CD14-positive monocyte (primary cell): ENCODE results near the gene RPLP2. TPM values are rescaled to one million over a fixed set of nuclear protein-coding genes. Genes with fewer than 3 reads are reported as not detected.

Experiments
- DNase-seq, 3 donors: peaks; one replicate each; pipeline ENCODE4 v3.0.0-alpha.2; 2011 to 2022
- H2AFZ ChIP-seq: 2 replicates; pipeline ENCODE4 v1.6.0; 2012; ENCODE audit warnings: mild to moderate bottlenecking, low read depth, low read length, inconsistent platforms; ENCODE audit not compliant: insufficient read depth, poor library complexity, severe bottlenecking
- H3K27ac ChIP-seq, 2 donors: 1 replicate in 1 of 2; 2 replicates in 1 of 2; pipeline ENCODE4 v1.5.1; 2012 to 2013; ENCODE audit warnings: low read length in 2 of 2, control low read depth in 1 of 2, inconsistent platforms in 1 of 2, low read depth in 1 of 2, mild to moderate bottlenecking in 1 of 2
- H3K27me3 ChIP-seq, 2 donors: one replicate each; pipeline versions ENCODE4 v1.6.0 to v1.6.1; 2011 to 2013; ENCODE audit warnings: low read length in 2 of 2; ENCODE audit not compliant: control insufficient read depth in 2 of 2, insufficient read depth in 2 of 2
- H3K36me3 ChIP-seq, 2 donors: replicated peaks in 1 of 2; 1 replicate in 1 of 2; 2 replicates in 1 of 2; pipeline versions ENCODE4 v1.5.1 to v1.6.1; 2012 to 2013; ENCODE audit warnings: low read length in 2 of 2, control low read depth in 1 of 2, inconsistent platforms in 1 of 2, mild to moderate bottlenecking in 1 of 2; ENCODE audit not compliant: insufficient read depth in 2 of 2, control insufficient read depth in 1 of 2
- H3K4me1 ChIP-seq, 2 donors: 1 replicate in 1 of 2; 2 replicates in 1 of 2; pipeline versions ENCODE4 v1.5.1 to v1.6.1; 2012 to 2013; ENCODE audit warnings: low read length in 2 of 2, control low read depth in 1 of 2, inconsistent platforms in 1 of 2, mild to moderate bottlenecking in 1 of 2, moderate library complexity in 1 of 2; ENCODE audit not compliant: insufficient read depth in 2 of 2, control insufficient read depth in 1 of 2
- H3K4me2 ChIP-seq: replicated peaks from 2 replicates; pipeline ENCODE3; 2012; ENCODE audit warnings: low read length, moderate library complexity, mild to moderate bottlenecking; ENCODE audit not compliant: poor library complexity, severe bottlenecking; ENCODE audit errors: extremely low read depth
- H3K4me3 ChIP-seq, 3 experiments: fragments of 200-600 bp in 1 of 3; sonication (generic) in 1 of 3; replicated peaks in 1 of 3; 1 replicate in 2 of 3; 2 replicates in 1 of 3; pipeline ENCODE4 v1.5.1; 2011 to 2013; ENCODE audit warnings: low read length in 3 of 3, mild to moderate bottlenecking in 3 of 3, control low read depth in 2 of 3, low read depth in 2 of 3, inconsistent platforms in 1 of 3, moderate library complexity in 1 of 3
- H3K79me2 ChIP-seq: 2 replicates; pipeline ENCODE4 v1.6.0; 2012; ENCODE audit warnings: mild to moderate bottlenecking, control low read depth, inconsistent platforms, low read length, moderate library complexity; ENCODE audit not compliant: insufficient read depth
- H3K9ac ChIP-seq: 2 replicates; pipeline ENCODE4 v1.6.0; 2017; ENCODE audit warnings: low read length, mild to moderate bottlenecking; ENCODE audit not compliant: insufficient read depth, poor library complexity, severe bottlenecking
- H3K9me3 ChIP-seq, 2 donors: replicated peaks in 1 of 2; 1 replicate in 1 of 2; 2 replicates in 1 of 2; pipeline versions ENCODE4 v1.5.1 to v1.6.1; 2012 to 2013; ENCODE audit warnings: low read length in 2 of 2, control low read depth in 1 of 2; ENCODE audit not compliant: control insufficient read depth in 1 of 2, insufficient read depth in 1 of 2
- H4K20me1 ChIP-seq: 2 replicates; pipeline ENCODE4 v1.6.0; 2012; ENCODE audit warnings: mild to moderate bottlenecking, low read length, control low read depth, moderate library complexity; ENCODE audit not compliant: insufficient read depth
- H3K27ac Mint-ChIP-seq, 7 donors: one replicate each; pipeline ENCODE4 v1.8.0; 2020; ENCODE audit warnings: mild to moderate bottlenecking in 7 of 7, mixed read lengths in 7 of 7, moderate library complexity in 6 of 7, inconsistent platforms in 2 of 7
- H3K27me3 Mint-ChIP-seq, 3 donors: one replicate each; pipeline ENCODE4 v1.8.0; 2021 to 2022; ENCODE audit warnings: low read depth in 3 of 3, mild to moderate bottlenecking in 3 of 3, mixed read lengths in 3 of 3, moderate library complexity in 3 of 3, inconsistent platforms in 1 of 3
- H3K36me3 Mint-ChIP-seq, 2 donors: one replicate each; pipeline ENCODE4 v1.8.0; 2020; ENCODE audit warnings: mixed read lengths in 2 of 2, inconsistent platforms in 1 of 2, mild to moderate bottlenecking in 1 of 2
- H3K4me1 Mint-ChIP-seq: one replicate; pipeline ENCODE4 v1.8.0; 2020; ENCODE audit warnings: mild to moderate bottlenecking, mixed read lengths
- H3K4me3 Mint-ChIP-seq, 2 donors: one replicate each; pipeline ENCODE4 v1.8.0; 2020; ENCODE audit warnings: mild to moderate bottlenecking in 2 of 2, mixed read lengths in 2 of 2, moderate library complexity in 1 of 2
- H3K9me3 Mint-ChIP-seq, 7 donors: one replicate each; pipeline ENCODE4 v1.8.0; 2020 to 2022; ENCODE audit warnings: mixed read lengths in 7 of 7, mild to moderate bottlenecking in 6 of 7, moderate library complexity in 6 of 7, inconsistent platforms in 2 of 7
- WGBS: methylation state at CpG from one replicate; pipeline ENCODE4 v1.1.5; 2013; ENCODE audit warnings: missing lambda C conversion rate; ENCODE audit not compliant: insufficient coverage; 5-methylcytosine and 5-hydroxymethylcytosine counted together
- intact Hi-C, 2 donors: fragments of 100-400 bp; cut with micrococcal nuclease; formaldehyde crosslinking; loops; one replicate each; pipeline versions ENCODE4 v1.15.0 to v1.15.1; 2023
- polyA plus RNA-seq, 3 donors: library from polyadenylated mRNA; depleted of rRNA in 1 of 3; unstranded in 2 of 3; stranded (reverse) in 1 of 3; fragments of 300-500 nt in 2 of 3; fragments of >200 nt in 1 of 3; fragmentation: Illumina TruSeq in 2 of 3; gene quantifications; 1 replicate in 2 of 3; 2 replicates in 1 of 3; pipeline ENCODE4 v1.2.3, GENCODE V29; 2012 to 2021
- TF ChIP-seq, protein P1 (sequence below): fragments of 200-600 bp; IDR thresholded peaks from one replicate; pipeline ENCODE4 v1.8.0; 2022; ENCODE audit warnings: antibody characterized with exemption, mild to moderate bottlenecking

Gene RPLP2
- polyA plus RNA-seq, 3 donors = 879 to 1,191 (median 990) TPM

GRCh38 chr11:818396-819128 lies 8.8 kb downstream of the RPLP2 start, which contains the start of gene PNPLA2:
Gene PNPLA2 (plus strand): TSS chr11:818914. CDS start chr11:819719, 805 bp downstream.
- H2AFZ ChIP-seq = peak within 1 kb of the TSS; percentile 93
- peaks cover 30% of the 10 kb centered on the region for H3K4me1 Mint-ChIP-seq

More at GRCh38 chr11:818396-819128, 8.8 kb downstream of the RPLP2 start, which contains the start of gene PNPLA2:
- WGBS = 27% methylated on average over 19 of the region's 20 CpGs
- peak within 1 kb of the TSS; percentile 86 for H3K9ac ChIP-seq
- no peaks in the 10 kb centered on the region for H3K27me3 ChIP-seq
- H3K4me3 ChIP-seq = peak within 1 kb of the TSS; percentile 71 to 97 (median 87)
- H3K4me2 ChIP-seq = peak within 1 kb of the TSS; percentile 100
- DNase-seq = peak in 1 of 3 donors; percentile 39
- Mint-ChIP-seq H3K4me3 (peak within 1 kb of the TSS; percentile 88 to 91), H3K27ac (peak within 1 kb of the TSS; percentile 91 to 98 (median 97)), H3K27me3 (peaks cover 0 to 10% (median 2%) of the 10 kb centered on the region in 3 donors), H3K9me3 (no peaks in the 10 kb centered on the region), H3K36me3 (peaks cover 13 to 25% of the 10 kb centered on the region in 2 donors)
- H4K20me1 ChIP-seq = peaks cover 38% of the 10 kb centered on the region
- H3K4me1 ChIP-seq = peaks cover 40 to 45% of the 10 kb centered on the region in 2 donors
- H3K36me3 ChIP-seq = peaks cover 8 to 13% of the 10 kb centered on the region in 2 donors
- peak within 1 kb of the TSS; percentile 85 to 91 for H3K27ac ChIP-seq
- TF ChIP-seq, protein P1, sequence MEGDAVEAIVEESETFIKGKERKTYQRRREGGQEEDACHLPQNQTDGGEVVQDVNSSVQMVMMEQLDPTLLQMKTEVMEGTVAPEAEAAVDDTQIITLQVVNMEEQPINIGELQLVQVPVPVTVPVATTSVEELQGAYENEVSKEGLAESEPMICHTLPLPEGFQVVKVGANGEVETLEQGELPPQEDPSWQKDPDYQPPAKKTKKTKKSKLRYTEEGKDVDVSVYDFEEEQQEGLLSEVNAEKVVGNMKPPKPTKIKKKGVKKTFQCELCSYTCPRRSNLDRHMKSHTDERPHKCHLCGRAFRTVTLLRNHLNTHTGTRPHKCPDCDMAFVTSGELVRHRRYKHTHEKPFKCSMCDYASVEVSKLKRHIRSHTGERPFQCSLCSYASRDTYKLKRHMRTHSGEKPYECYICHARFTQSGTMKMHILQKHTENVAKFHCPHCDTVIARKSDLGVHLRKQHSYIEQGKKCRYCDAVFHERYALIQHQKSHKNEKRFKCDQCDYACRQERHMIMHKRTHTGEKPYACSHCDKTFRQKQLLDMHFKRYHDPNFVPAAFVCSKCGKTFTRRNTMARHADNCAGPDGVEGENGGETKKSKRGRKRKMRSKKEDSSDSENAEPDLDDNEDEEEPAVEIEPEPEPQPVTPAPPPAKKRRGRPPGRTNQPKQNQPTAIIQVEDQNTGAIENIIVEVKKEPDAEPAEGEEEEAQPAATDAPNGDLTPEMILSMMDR = no peak
- no peaks in the 10 kb centered on the region for H3K9me3 ChIP-seq
- intact Hi-C loops = loop anchor here in 1 of 2 donors (1.0 kb wide), 1 partner anchor 9 kb away; the partner anchor contains the start of gene RPLP2
- H3K79me2 ChIP-seq = peaks cover 45% of the 10 kb centered on the region
